Bronchial epithelial cell (primary cell): ENCODE data around the gene CACNA2D3. TPM values are rescaled to one million over a fixed set of nuclear protein-coding genes. Genes with fewer than 3 reads are reported as not detected.
"Not testable (repeated sequence)": the region's sequence is repeated elsewhere in the genome, so short reads cannot be mapped to it uniquely, and the experiment has no call there.

Experiments
- DNase-seq: peaks from one replicate; pipeline ENCODE4 v3.0.0-alpha.2; 2010; ENCODE audit warnings: low read depth
- FAIRE-seq: peaks from 2 replicates; lab custom pipeline; 2011; peaks lifted over from hg19 to GRCh38; lab: Jason Lieb, UNC
- H3K27me3 ChIP-seq: 2 replicates; pipeline ENCODE4 v1.5.1; 2011; ENCODE audit warnings: low read length; ENCODE audit not compliant: control insufficient read depth, insufficient read depth
- H3K36me3 ChIP-seq: 2 replicates; pipeline ENCODE4 v1.5.1; 2011; ENCODE audit warnings: low read length; ENCODE audit not compliant: control insufficient read depth, insufficient read depth
- H3K4me3 ChIP-seq: 2 replicates; pipeline ENCODE4 v1.5.1; 2011; ENCODE audit warnings: mild to moderate bottlenecking, low read depth, low read length, control low read depth
- total RNA-seq: library from RNA; depleted of rRNA; stranded (reverse); fragments of >200 nt; gene quantifications from 2 replicates; pipeline ENCODE4 v1.2.1, GENCODE V29; 2014
- TF ChIP-seq, protein P1 (sequence below): IDR thresholded peaks from 2 replicates; pipeline ENCODE4 v1.5.1; 2011; ENCODE audit warnings: mild to moderate bottlenecking, moderate library complexity, low read length, control low read depth, inconsistent platforms; ENCODE audit not compliant: insufficient read depth, severe bottlenecking

The CACNA2D3 gene
- total RNA-seq, 1 donor from 2014 or later, result not detected

DNA sequence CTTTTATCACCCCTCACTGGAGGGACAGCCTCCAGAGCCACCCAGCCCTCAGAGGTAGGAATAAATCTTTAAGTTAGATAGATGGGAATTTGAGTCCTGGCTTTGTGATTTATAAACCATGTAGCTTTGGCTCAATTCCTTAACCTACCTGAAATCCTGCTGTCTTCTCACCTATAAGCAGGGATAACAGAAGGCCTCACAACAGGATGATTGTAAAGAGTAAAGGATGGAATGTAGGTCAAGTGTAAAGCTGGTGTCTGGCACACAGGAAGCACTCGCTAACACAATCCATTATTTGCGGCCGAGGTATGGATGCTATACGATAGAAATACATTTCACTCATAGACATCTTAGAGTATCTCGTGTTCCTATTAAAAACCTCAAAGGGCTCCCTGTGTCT, 968.4 kb downstream of the CACNA2D3 start:
- Histone ChIP-seq H3K4me3 (no peak overlapping the region), H3K36me3 (no peaks in the 10 kb centered on the region), H3K27me3 (no peaks in the 10 kb centered on the region)
- TF ChIP-seq, protein P1, sequence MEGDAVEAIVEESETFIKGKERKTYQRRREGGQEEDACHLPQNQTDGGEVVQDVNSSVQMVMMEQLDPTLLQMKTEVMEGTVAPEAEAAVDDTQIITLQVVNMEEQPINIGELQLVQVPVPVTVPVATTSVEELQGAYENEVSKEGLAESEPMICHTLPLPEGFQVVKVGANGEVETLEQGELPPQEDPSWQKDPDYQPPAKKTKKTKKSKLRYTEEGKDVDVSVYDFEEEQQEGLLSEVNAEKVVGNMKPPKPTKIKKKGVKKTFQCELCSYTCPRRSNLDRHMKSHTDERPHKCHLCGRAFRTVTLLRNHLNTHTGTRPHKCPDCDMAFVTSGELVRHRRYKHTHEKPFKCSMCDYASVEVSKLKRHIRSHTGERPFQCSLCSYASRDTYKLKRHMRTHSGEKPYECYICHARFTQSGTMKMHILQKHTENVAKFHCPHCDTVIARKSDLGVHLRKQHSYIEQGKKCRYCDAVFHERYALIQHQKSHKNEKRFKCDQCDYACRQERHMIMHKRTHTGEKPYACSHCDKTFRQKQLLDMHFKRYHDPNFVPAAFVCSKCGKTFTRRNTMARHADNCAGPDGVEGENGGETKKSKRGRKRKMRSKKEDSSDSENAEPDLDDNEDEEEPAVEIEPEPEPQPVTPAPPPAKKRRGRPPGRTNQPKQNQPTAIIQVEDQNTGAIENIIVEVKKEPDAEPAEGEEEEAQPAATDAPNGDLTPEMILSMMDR, result no peak
- FAIRE-seq (no peak), DNase-seq (no peak)

DNA sequence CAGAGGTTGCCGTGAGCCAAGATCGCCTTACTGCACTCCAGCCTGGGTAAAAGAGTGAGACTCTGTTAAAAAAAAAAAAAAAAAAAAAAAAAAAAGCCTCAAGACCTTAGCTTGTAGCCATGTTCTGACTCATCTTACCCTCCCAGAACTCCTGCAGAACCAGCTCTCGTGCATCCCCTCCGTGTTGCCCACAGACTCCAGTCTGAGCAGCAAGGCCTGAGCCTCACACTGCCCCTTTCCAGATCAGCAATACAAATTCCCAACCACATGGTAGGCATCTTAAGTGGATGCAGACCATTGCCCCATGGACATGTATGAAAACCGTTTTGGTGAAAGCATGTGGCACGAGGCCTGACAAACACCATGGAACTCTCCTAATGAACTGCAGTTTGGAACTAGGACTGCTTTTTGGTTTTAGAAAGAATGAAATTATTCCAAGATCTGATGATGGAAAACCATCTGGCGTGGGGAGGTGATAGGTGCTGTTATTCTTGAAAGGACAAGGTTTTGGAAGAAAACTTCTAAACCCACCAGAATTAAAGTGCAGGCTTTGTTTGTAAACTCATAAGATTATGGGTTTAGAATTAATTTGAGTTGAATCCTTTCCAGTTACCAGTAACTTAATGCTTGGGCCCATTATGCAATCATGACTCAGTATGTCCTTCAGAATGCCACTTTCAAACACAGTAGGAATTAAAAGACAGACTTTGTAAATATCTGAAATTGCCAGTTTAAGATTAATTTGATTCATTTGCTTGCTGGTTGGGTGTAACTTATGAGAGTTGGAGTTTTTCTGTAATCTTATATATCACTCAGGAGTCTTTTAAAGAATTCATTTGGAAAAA, 969.3 kb downstream of the CACNA2D3 start:
- no peak for FAIRE-seq
- no peaks in the 10 kb centered on the region for H3K27me3 ChIP-seq
- peak; percentile 51 for DNase-seq
- no peaks in the 10 kb centered on the region for H3K36me3 ChIP-seq
- H3K4me3 ChIP-seq, result no peak overlapping the region
- TF ChIP-seq, protein P1, result no peak

DNA sequence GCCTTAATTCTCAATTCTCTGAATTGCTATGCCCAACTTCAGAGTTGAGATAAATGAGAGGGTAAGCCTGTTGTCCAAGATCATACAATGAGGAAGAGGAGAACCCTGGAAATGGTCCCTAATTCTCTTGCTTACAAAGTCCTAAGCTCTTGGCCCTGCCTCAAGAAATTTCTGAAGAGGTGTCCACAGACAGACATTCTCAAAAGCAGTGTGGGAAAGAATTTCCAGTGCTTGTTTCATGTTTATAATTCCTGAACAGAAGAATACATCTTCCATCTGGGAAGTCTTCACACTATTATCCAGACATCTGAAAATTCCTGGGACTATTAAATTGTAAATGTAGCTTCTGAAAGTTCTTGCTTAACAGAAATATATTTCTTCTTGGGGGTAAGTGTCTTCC, 972.3 kb downstream of the CACNA2D3 start:
- no peak for FAIRE-seq
- no peak overlapping the region for H3K4me3 ChIP-seq

DNA sequence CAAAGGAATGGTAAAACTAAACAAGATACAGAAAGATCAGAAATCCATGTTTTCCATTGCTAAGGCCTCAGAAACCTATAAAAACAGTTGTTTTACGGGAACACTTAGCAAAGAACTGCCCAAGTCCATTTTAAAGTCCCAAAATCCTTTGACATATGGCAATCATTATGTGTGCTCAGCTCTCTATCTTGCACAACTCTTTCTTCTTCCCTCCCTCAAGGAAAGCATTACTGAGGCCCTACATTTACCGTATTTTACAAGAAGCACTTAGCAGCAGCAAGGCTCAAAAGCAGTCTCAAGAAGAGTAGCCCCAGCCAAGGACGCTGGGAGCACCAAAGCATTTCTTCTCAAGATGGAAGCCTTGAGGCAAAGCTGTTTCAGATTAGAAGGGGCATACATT, 975.1 kb downstream of the CACNA2D3 start:
- FAIRE-seq, result no peak
- Histone ChIP-seq H3K27me3 (no peaks in the 10 kb centered on the region), H3K4me3 (no peak overlapping the region), H3K36me3 (no peaks in the 10 kb centered on the region)
- no peak for DNase-seq
- TF ChIP-seq, protein P1, result no peak

More for the DNA sequence above, 972.3 kb downstream of the CACNA2D3 start:
- Histone ChIP-seq H3K36me3 (no peaks in the 10 kb centered on the region), H3K27me3 (no peaks in the 10 kb centered on the region)
- TF ChIP-seq, protein P1, result no peak
- DNase-seq, result no peak

DNA sequence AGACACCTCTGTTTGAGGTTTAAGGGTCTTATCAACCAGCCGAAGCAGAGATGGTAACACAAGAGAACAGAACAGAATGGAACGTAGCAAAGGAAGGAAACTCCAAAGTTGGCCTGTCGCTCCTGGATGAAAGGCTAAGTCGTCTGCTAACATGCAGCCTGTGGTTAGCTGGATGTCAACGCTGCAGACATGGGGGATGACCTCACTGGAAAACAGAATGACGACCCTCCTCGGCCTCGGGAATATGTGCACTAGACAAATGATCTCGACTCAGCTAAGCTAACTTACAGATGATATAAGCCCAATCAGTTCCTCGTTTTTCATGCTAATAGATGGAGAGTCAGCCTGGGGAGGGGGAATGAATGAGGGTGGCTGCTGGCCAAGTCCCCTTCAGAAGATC, 983.3 kb downstream of the CACNA2D3 start:
- FAIRE-seq (no peak), DNase-seq (no peak)
- H3K36me3 ChIP-seq, result no peaks in the 10 kb centered on the region
- no peak overlapping the region for H3K4me3 ChIP-seq
- H3K27me3 ChIP-seq, result no peaks in the 10 kb centered on the region
- TF ChIP-seq, protein P1, result no peak

DNA sequence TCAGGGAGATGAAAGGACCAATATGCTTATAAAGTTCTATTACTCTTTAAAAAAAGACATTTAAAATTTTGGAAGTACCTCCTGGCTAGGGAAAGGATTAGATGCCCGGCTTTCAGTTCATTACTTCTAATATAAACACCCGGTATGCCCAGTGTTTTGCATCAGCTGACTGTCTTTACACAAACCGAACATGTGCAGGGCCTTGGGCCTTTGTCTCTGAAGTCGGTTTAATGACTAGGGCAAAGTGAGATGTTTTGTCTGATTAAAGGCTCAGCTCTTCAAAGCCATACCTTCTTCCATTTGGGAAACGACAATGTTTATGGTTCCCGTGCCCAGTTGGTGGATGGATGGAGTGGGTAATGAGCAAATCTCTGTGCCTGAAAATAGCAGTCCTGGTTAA, 984.8 kb downstream of the CACNA2D3 start:
- FAIRE-seq (no peak), DNase-seq (no peak)
- Histone ChIP-seq H3K4me3 (no peak overlapping the region), H3K27me3 (no peaks in the 10 kb centered on the region), H3K36me3 (no peaks in the 10 kb centered on the region)
- TF ChIP-seq, protein P1, result no peak

DNA sequence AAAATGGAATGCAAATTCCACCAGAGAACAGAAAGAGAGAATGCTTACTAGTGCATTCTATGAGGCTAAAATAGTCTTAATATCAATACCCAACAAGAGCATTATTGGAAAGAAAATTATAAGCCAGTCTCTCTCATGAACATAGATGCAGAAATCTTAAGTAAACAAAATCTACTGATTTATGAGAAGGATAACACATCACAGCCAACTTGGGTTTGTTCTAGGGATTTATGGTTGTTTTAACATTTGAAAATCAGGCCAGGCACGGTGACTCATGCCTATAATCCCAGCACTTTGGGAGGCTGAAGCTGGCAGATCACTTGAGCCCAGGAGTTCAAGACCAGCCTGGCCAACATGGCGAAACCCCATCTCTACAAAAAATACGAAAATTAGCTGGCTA, 989.6 kb downstream of the CACNA2D3 start:
- not testable (repeated sequence) for H3K27me3 ChIP-seq, DNase-seq, H3K4me3 ChIP-seq, FAIRE-seq, H3K36me3 ChIP-seq
